H1 (cell line): ENCODE data around the gene SELENOF. TPM values are rescaled to one million over a fixed set of nuclear protein-coding genes. Genes with fewer than 3 reads are reported as not detected.

Experiments
- CTCF ChIA-PET: fragments of 300-600 bp; sonication (Branson Sonifier 250); formaldehyde crosslinking; loops from one replicate; lab custom pipeline; 2021; ENCODE audit not compliant: partially characterized antibody; lab: Charles Lee
- POLR2A ChIA-PET: fragments of 300-600 bp; sonication (Branson Sonifier 250); formaldehyde crosslinking; loops from one replicate; lab custom pipeline; 2021; ENCODE audit warnings: inconsistent platforms; ENCODE audit not compliant: partially characterized antibody; lab: Charles Lee
- DNase-seq, 2 experiments: peaks; one replicate each; pipeline versions ENCODE4 v3.0.0 to v3.0.0-alpha.2; 2010 to 2022; ENCODE audit warnings: low spot score in 2 of 2, low read depth in 1 of 2, mixed read lengths in 1 of 2
- FAIRE-seq: peaks from 2 replicates; lab custom pipeline; 2011; peaks lifted over from hg19 to GRCh38; lab: Jason Lieb, UNC
- H2AFZ ChIP-seq: 2 replicates; pipeline ENCODE4 v1.8.1; 2012; ENCODE audit warnings: low read length, inconsistent platforms
- H2AK5ac ChIP-seq: 2 replicates; pipeline ENCODE4 v1.6.1; 2013; ENCODE audit warnings: low read depth, low read length
- H2BK120ac ChIP-seq: replicated peaks from 2 replicates; pipeline ENCODE3; 2013; ENCODE audit warnings: low read depth, low read length, inconsistent platforms
- H2BK12ac ChIP-seq: 2 replicates; pipeline ENCODE4 v1.6.1; 2013; ENCODE audit warnings: low read depth, low read length
- H2BK15ac ChIP-seq: 2 replicates; pipeline ENCODE4 v1.6.1; 2013; ENCODE audit warnings: low read length
- H2BK20ac ChIP-seq: 2 replicates; pipeline ENCODE4 v1.6.1; 2013; ENCODE audit warnings: low read length
- H2BK5ac ChIP-seq: 2 replicates; pipeline ENCODE4 v1.6.1; 2013; ENCODE audit warnings: low read depth, low read length
- H3K14ac ChIP-seq: 2 replicates; pipeline ENCODE4 v1.6.1; 2013; ENCODE audit warnings: inconsistent platforms; ENCODE audit not compliant: insufficient read length
- H3K18ac ChIP-seq: 2 replicates; pipeline ENCODE4 v1.6.1; 2013; ENCODE audit warnings: low read length; ENCODE audit errors: extremely low read depth
- H3K23ac ChIP-seq: 2 replicates; pipeline ENCODE4 v1.6.1; 2013; ENCODE audit warnings: inconsistent platforms; ENCODE audit not compliant: insufficient read length
- H3K23me2 ChIP-seq: 2 replicates; pipeline ENCODE4 v1.6.1; 2013; ENCODE audit warnings: low read depth, low read length
- H3K27ac ChIP-seq: 2 replicates; pipeline ENCODE4 v1.6.1; 2011; ENCODE audit warnings: low read depth, low read length, inconsistent platforms
- H3K27me3 ChIP-seq, 4 experiments: replicated peaks in 1 of 4; 1 replicate in 1 of 4; 2 replicates in 3 of 4; pipeline versions ENCODE4 v1.6.1 to v1.8.1; 2011 to 2013; ENCODE audit warnings: low read length in 3 of 4, mild to moderate bottlenecking in 3 of 4, inconsistent platforms in 2 of 4, mixed read lengths in 2 of 4, moderate library complexity in 1 of 4; ENCODE audit not compliant: control insufficient read depth in 3 of 4, insufficient read depth in 3 of 4; ENCODE audit errors: extremely low read depth in 1 of 4
- H3K36me3 ChIP-seq, 4 experiments: 2 replicates each; pipeline versions ENCODE4 v1.6.1 to v1.8.1; 2011 to 2013; ENCODE audit warnings: mild to moderate bottlenecking in 4 of 4, low read length in 3 of 4, moderate library complexity in 2 of 4, control low read depth in 1 of 4, inconsistent platforms in 1 of 4; ENCODE audit not compliant: insufficient read depth in 4 of 4, control insufficient read depth in 2 of 4
- H3K4ac ChIP-seq: replicated peaks from 2 replicates; pipeline ENCODE3; 2013; ENCODE audit warnings: low read length, low read depth, mixed read lengths, inconsistent platforms; ENCODE audit not compliant: insufficient read length
- H3K4me1 ChIP-seq, 4 experiments: replicated peaks in 1 of 4; 1 replicate in 1 of 4; 2 replicates in 3 of 4; pipeline versions ENCODE4 v1.6.1 to v1.8.1; 2011 to 2013; ENCODE audit warnings: low read length in 3 of 4, inconsistent platforms in 2 of 4, mixed read lengths in 1 of 4; ENCODE audit not compliant: insufficient read depth in 4 of 4, control insufficient read depth in 3 of 4
- H3K4me2 ChIP-seq, 2 experiments: 2 replicates each; pipeline versions ENCODE4 v1.6.1 to v1.8.1; 2011 to 2013; ENCODE audit warnings: low read depth in 2 of 2, low read length in 2 of 2, control low read depth in 1 of 2, inconsistent platforms in 1 of 2, mild to moderate bottlenecking in 1 of 2; ENCODE audit not compliant: insufficient read depth in 1 of 2
- H3K4me3 ChIP-seq, 4 experiments: fragments of 200-600, 300-600 bp in 1 of 4; sonication (generic), shearing (Covaris generic), sonication (Bioruptor Twin) in 1 of 4; 2 replicates each; pipeline versions ENCODE4 v1.5.1 to v1.8.1; 2011 to 2016; ENCODE audit warnings: low read length in 4 of 4, low read depth in 3 of 4, control low read depth in 2 of 4, inconsistent platforms in 2 of 4, mild to moderate bottlenecking in 2 of 4, mixed read lengths in 1 of 4, moderate library complexity in 1 of 4; ENCODE audit not compliant: insufficient read depth in 2 of 4; ENCODE audit errors: extremely low read depth in 1 of 4
- H3K56ac ChIP-seq: replicated peaks from 2 replicates; pipeline ENCODE3; 2013; ENCODE audit warnings: low read depth, mild to moderate bottlenecking, mixed read lengths, low read length, inconsistent platforms; ENCODE audit not compliant: insufficient read length
- H3K79me1 ChIP-seq: 2 replicates; pipeline ENCODE4 v1.6.1; 2013; ENCODE audit warnings: low read depth, low read length, control low read depth
- H3K79me2 ChIP-seq, 2 experiments: 2 replicates each; pipeline versions ENCODE4 v1.6.1 to v1.8.1; 2012 to 2013; ENCODE audit warnings: low read length in 2 of 2, mild to moderate bottlenecking in 2 of 2, inconsistent platforms in 1 of 2; ENCODE audit not compliant: insufficient read depth in 2 of 2, control insufficient read depth in 1 of 2
- H3K9ac ChIP-seq, 4 experiments: replicated peaks in 1 of 4; 1 replicate in 1 of 4; 2 replicates in 3 of 4; pipeline versions ENCODE4 v1.6.1 to v1.8.1; 2011 to 2013; ENCODE audit warnings: low read depth in 3 of 4, low read length in 3 of 4, control low read depth in 2 of 4, mild to moderate bottlenecking in 2 of 4, moderate library complexity in 2 of 4, inconsistent platforms in 1 of 4; ENCODE audit errors: extremely low read depth in 1 of 4
- H3K9me3 ChIP-seq, 2 experiments: 2 replicates each; pipeline versions ENCODE4 v1.6.1 to v1.8.1; 2012 to 2013; ENCODE audit warnings: mild to moderate bottlenecking in 2 of 2, moderate library complexity in 2 of 2, control low read depth in 1 of 2, inconsistent platforms in 1 of 2, low read depth in 1 of 2, low read length in 1 of 2, mixed read lengths in 1 of 2; ENCODE audit not compliant: insufficient read depth in 2 of 2
- H4K20me1 ChIP-seq, 2 experiments: replicated peaks in 1 of 2; 2 replicates each; pipeline versions ENCODE3 to v1.8.1; 2011 to 2013; ENCODE audit warnings: inconsistent platforms in 2 of 2, low read length in 2 of 2, mild to moderate bottlenecking in 1 of 2; ENCODE audit not compliant: insufficient read depth in 2 of 2, control insufficient read depth in 1 of 2
- H4K5ac ChIP-seq: 2 replicates; pipeline ENCODE4 v1.6.1; 2013; ENCODE audit warnings: low read length, low read depth, mixed read lengths, inconsistent platforms; ENCODE audit not compliant: insufficient read length
- H4K8ac ChIP-seq: 2 replicates; pipeline ENCODE4 v1.8.0; 2013; ENCODE audit warnings: mild to moderate bottlenecking, moderate library complexity, low read length, inconsistent platforms; ENCODE audit not compliant: insufficient read depth; ENCODE audit errors: extremely low read depth
- H4K91ac ChIP-seq: replicated peaks from 2 replicates; pipeline ENCODE3; 2013; ENCODE audit warnings: low read length, mixed read lengths, inconsistent platforms; ENCODE audit not compliant: insufficient read length
- CHD2 ChIP-seq: IDR thresholded peaks from 2 replicates; pipeline ENCODE4 v1.6.1; 2012; ENCODE audit warnings: low read length, improper control_type of control experiment
- MAX ChIP-seq: IDR thresholded peaks from 2 replicates; pipeline ENCODE4 v1.6.1; 2012; ENCODE audit warnings: inconsistent platforms
- PHF8 ChIP-seq: fragments of 200-600 bp; sonication (generic); conservative IDR thresholded peaks from 2 replicates; pipeline ENCODE4 v1.7.1; 2012; ENCODE audit warnings: low read depth, mild to moderate bottlenecking, inconsistent platforms, low read length, moderate library complexity
- POLR2A ChIP-seq, 2 experiments: IDR thresholded peaks; 1 replicate in 1 of 2; 2 replicates in 1 of 2; pipeline ENCODE4 v1.6.1; 2011; ENCODE audit warnings: low read depth in 2 of 2, low read length in 2 of 2, mild to moderate bottlenecking in 2 of 2; ENCODE audit errors: control extremely low read depth in 1 of 2
- POLR2AphosphoS5 ChIP-seq: IDR thresholded peaks from 2 replicates; pipeline ENCODE4 v1.6.1; 2011; ENCODE audit warnings: low read depth, low read length
- RBBP5 ChIP-seq: IDR thresholded peaks from 2 replicates; pipeline ENCODE4 v1.7.1; 2012; ENCODE audit warnings: low read depth, mild to moderate bottlenecking, inconsistent platforms, low read length, moderate library complexity, borderline replicate concordance
- SIN3A ChIP-seq, 2 experiments: IDR thresholded peaks in 1 of 2; conservative IDR thresholded peaks in 1 of 2; 2 replicates each; pipeline ENCODE4 v1.6.1; 2011 to 2012; ENCODE audit warnings: low read length in 2 of 2, improper control_type of control experiment in 1 of 2, low read depth in 1 of 2, mild to moderate bottlenecking in 1 of 2
- TAF1 ChIP-seq: IDR thresholded peaks from 2 replicates; pipeline ENCODE4 v1.6.1; 2011; ENCODE audit warnings: mild to moderate bottlenecking, low read depth, low read length
- TAF7 ChIP-seq: optimal IDR thresholded peaks from 2 replicates; pipeline ENCODE3; 2011; ENCODE audit warnings: low read depth, mild to moderate bottlenecking, inconsistent platforms, low read length, moderate library complexity, borderline replicate concordance
- TBP ChIP-seq: IDR thresholded peaks from 2 replicates; pipeline ENCODE4 v1.6.1; 2011; ENCODE audit warnings: low read depth, low read length, improper control_type of control experiment
- YY1 ChIP-seq: IDR thresholded peaks from 2 replicates; pipeline ENCODE4 v1.6.1; 2011; ENCODE audit warnings: low read depth, mild to moderate bottlenecking, low read length
- WGBS, 2 experiments: shearing (Covaris generic) in 1 of 2; methylation state at CpG; one replicate each; pipeline versions ENCODE4 v1.1.6 to v1.1.7; 2013 to 2015; ENCODE audit warnings: low lambda C conversion rate in 2 of 2, mixed read lengths in 2 of 2, inconsistent platforms in 1 of 2, low coverage in 1 of 2, missing lambda C conversion rate in 1 of 2; ENCODE audit not compliant: insufficient replicate concordance in 2 of 2, insufficient coverage in 1 of 2, insufficient read length in 1 of 2; ENCODE audit errors: extremely low coverage in 1 of 2, missing lambda C conversion rate in 1 of 2; 5-methylcytosine and 5-hydroxymethylcytosine counted together
- polyA plus RNA-seq, 7 experiments: library from polyadenylated mRNA; depleted of rRNA in 3 of 7; stranded (reverse) in 5 of 7; unstranded in 2 of 7; fragments of >200 nt in 5 of 7; fragments of 200-250 nt in 2 of 7; gene quantifications; 1 replicate in 5 of 7; 2 replicates in 1 of 7; 4 replicates in 1 of 7; pipeline versions ENCODE4 v1.2.1 to v1.2.3, GENCODE V29; 2011 to 2013; ENCODE audit warnings: missing spikeins in 2 of 7, mixed read lengths in 2 of 7
- total RNA-seq: library from RNA; stranded (reverse); fragmentation: NEBNext Ultra II Directional; extraction: Animal tissue kit (Norgen Biotek cat#: 25700); gene quantifications from 2 replicates; pipeline ENCODE4 v1.2.1, GENCODE V29; 2021

Gene SELENOF
- total and polyA plus RNA-seq, 2 of the 8 experiments (the other 6 are each of a cell fraction or from before 2014, with no cell fraction given): 70.7 to 163 TPM

GRCh38 chr1:86914601-86914997 lies 673 bp upstream of the SELENOF start, which contains the start of gene HS2ST1:
TSS of gene HS2ST1 (plus strand) at chr1:86914635.
- H3K4me1 ChIP-seq: peaks cover 0 to 3% (median 2%) of the 10 kb centered on the region in 4 experiments; a peak in 3 of 7 replicates
- H3K27ac ChIP-seq: peak within 1 kb of the TSS; percentile 96
- 2% methylated on average over 12 of the region's 45 CpGs; no CpG with 5 or more reads in 1 of the 2 experiments for WGBS, 2 experiments
- H3K9me3 ChIP-seq: no peaks in the 10 kb centered on the region
- TF ChIP-seq POLR2AphosphoS5: peak; percentile 73; the same call in 1 of the 2 replicates
- TF ChIP-seq RBBP5: peak; percentile 36; the same call in 1 of the 2 replicates
- peak; percentile 64 for TF ChIP-seq TAF1
- 0 out of 4 replicates have a peak, but pooled peaks of 1 of the 2 experiments have one; percentile 29 for TF ChIP-seq SIN3A (conservative IDR thresholded peaks at IDR 0.05 in 1 of 2, IDR thresholded peaks at IDR 0.05 in 1 of 2; ENCODE audit: low read depth in 1 of 2, low read length in 2 of 2)
- TF ChIP-seq TAF7: no peak
- peak; percentile 84 for TF ChIP-seq PHF8
- 0 out of 2 replicates have a peak, but pooled peaks have one; percentile 32 for TF ChIP-seq MAX
- no peak; the same call in 1 of the 2 replicates for TF ChIP-seq CHD2
- no peak for TF ChIP-seq YY1
- peak; percentile 55; the same call in 1 of the 2 replicates for TF ChIP-seq TBP
- TF ChIP-seq POLR2A (IDR thresholded peaks at IDR 0.05; ENCODE audit: control extremely low read depth in 1 of 2, low read depth in 2 of 2, low read length in 2 of 2): peak in 1 of 2 experiments; percentile 71; a peak in 2 of 3 replicates
- peak within 1 kb of the TSS; percentile 99 for H2BK5ac ChIP-seq
- H2BK20ac ChIP-seq: no peak within 1 kb of the TSS
- peak within 1 kb of the TSS; percentile 84; the same call in 1 of the 2 replicates for H2AK5ac ChIP-seq
- H4K91ac ChIP-seq: peak within 1 kb of the TSS; percentile 69
- H3K18ac ChIP-seq: peak within 1 kb of the TSS; percentile 89
- no peaks in the 10 kb centered on the region for H3K79me1 ChIP-seq
- peak within 1 kb of the TSS; percentile 97 for H4K5ac ChIP-seq
- peak within 1 kb of the TSS; percentile 94; the same call in 1 of the 2 replicates for H2BK12ac ChIP-seq
- H4K8ac ChIP-seq: peak within 1 kb of the TSS; percentile 99; the same call in 1 of the 2 replicates
- no peaks in the 10 kb centered on the region for H3K27me3 ChIP-seq
- ChIA-PET POLR2A (interaction anchor here (0.7 to 5.1 kb wide), 27 partner anchors 10 to 420 kb away, joined by 3 to 49 read pairs (median 4); partner anchors contain the start of gene SH3GLB1), CTCF (interaction anchor here (0.5 to 1.7 kb wide), 5 partner anchors 22 to 181 kb away, joined by 3 to 5 read pairs (median 3); no protein-coding TSS in a partner anchor)
- no peak within 1 kb of the TSS for H3K23ac ChIP-seq
- H3K23me2 ChIP-seq: no peaks in the 10 kb centered on the region
- peaks cover 0 to 3% (median 1%) of the 10 kb centered on the region in 4 experiments; a peak in 1 of 8 replicates for H3K36me3 ChIP-seq
- peak within 1 kb of the TSS; percentile 94 for H2AFZ ChIP-seq
- peak in 1 of 2 experiments; percentile 95 for DNase-seq
- no peak within 1 kb of the TSS for H3K14ac ChIP-seq
- peak within 1 kb of the TSS; percentile 100 for H2BK15ac ChIP-seq
- peak within 1 kb of the TSS; percentile 69 for H2BK120ac ChIP-seq
- peak within 1 kb of the TSS; percentile 17 for H3K4ac ChIP-seq
- no peak for FAIRE-seq
- H3K9ac ChIP-seq: peak within 1 kb of the TSS; percentile 98 to 100 (median 99)
- peaks cover 2 to 7% of the 10 kb centered on the region in 2 experiments for H4K20me1 ChIP-seq
- peak within 1 kb of the TSS; percentile 74 to 79 for H3K4me2 ChIP-seq
- peak within 1 kb of the TSS; percentile 98 to 99 (median 99) for H3K4me3 ChIP-seq
- peak within 1 kb of the TSS; percentile 77 for H3K56ac ChIP-seq
- H3K79me2 ChIP-seq: peaks cover 35 to 90% of the 10 kb centered on the region in 2 experiments
